ENCODE data around the gene KIF6. TPM values are rescaled to one million over a fixed set of nuclear protein-coding genes. Genes with fewer than 3 reads are reported as not detected.

KIF6 gene
- polyA plus RNA-seq, 3 donors, result not detected

GRCh38 chr6:39558591-39559190 lies 166.5 kb downstream of the KIF6 start:
- H3K27me3 Mint-ChIP-seq (ENCODE audit: low read depth in 3 of 3), result peaks cover 4 to 5% (median 5%) of the 10 kb centered on the region in 3 donors
- Histone ChIP-seq H3K4me2 (replicated peaks; ENCODE audit: extremely low read depth, low read length, poor library complexity, severe bottlenecking) (no peak overlapping the region), H3K27ac (ENCODE audit: low read depth in 1 of 2, low read length in 2 of 2) (no peak overlapping the region), H4K20me1 (ENCODE audit: insufficient read depth, low read length) (no peaks in the 10 kb centered on the region), H3K4me1 (ENCODE audit: control insufficient read depth in 1 of 2, insufficient read depth in 2 of 2, low read length in 2 of 2) (no peaks in the 10 kb centered on the region), H3K36me3 (replicated peaks in 1 of 2; ENCODE audit: control insufficient read depth in 1 of 2, insufficient read depth in 2 of 2, low read length in 2 of 2) (no peaks in the 10 kb centered on the region), H3K9me3 (replicated peaks in 1 of 2; ENCODE audit: control insufficient read depth in 1 of 2, insufficient read depth in 1 of 2, low read length in 2 of 2) (no peaks in the 10 kb centered on the region), H3K4me3 (replicated peaks in 1 of 3; ENCODE audit: low read depth in 2 of 3, low read length in 3 of 3) (no peak overlapping the region), H2AFZ (ENCODE audit: insufficient read depth, low read depth, low read length, poor library complexity, severe bottlenecking) (no peak overlapping the region), H3K79me2 (ENCODE audit: insufficient read depth, low read length) (no peaks in the 10 kb centered on the region), H3K27me3 (ENCODE audit: control insufficient read depth in 2 of 2, insufficient read depth in 2 of 2, low read length in 2 of 2) (no peaks in the 10 kb centered on the region), H3K9ac (ENCODE audit: insufficient read depth, low read length, poor library complexity, severe bottlenecking) (no peak overlapping the region)
- no peak for TF ChIP-seq CTCF (IDR thresholded peaks at IDR 0.05)
- H3K9me3 Mint-ChIP-seq, result no peaks in the 10 kb centered on the region
- intact Hi-C loops (cut with micrococcal nuclease), result no loop called here
- H3K4me3 Mint-ChIP-seq, result no peak overlapping the region
- H3K4me1 Mint-ChIP-seq, result no peaks in the 10 kb centered on the region
- no peak overlapping the region for H3K27ac Mint-ChIP-seq
- no peak for DNase-seq
- no peaks in the 10 kb centered on the region for H3K36me3 Mint-ChIP-seq

GRCh38 chr6:39558079-39558478 lies 167.1 kb downstream of the KIF6 start:
- intact Hi-C loops (cut with micrococcal nuclease), result no loop called here
- Mint-ChIP-seq H3K27ac (no peak overlapping the region), H3K27me3 (ENCODE audit: low read depth in 3 of 3) (peaks cover 4 to 5% (median 5%) of the 10 kb centered on the region in 3 donors), H3K4me3 (no peak overlapping the region), H3K36me3 (no peaks in the 10 kb centered on the region), H3K9me3 (no peaks in the 10 kb centered on the region), H3K4me1 (no peaks in the 10 kb centered on the region)
- H3K9me3 ChIP-seq (replicated peaks in 1 of 2; ENCODE audit: control insufficient read depth in 1 of 2, insufficient read depth in 1 of 2, low read length in 2 of 2), result no peaks in the 10 kb centered on the region
- H4K20me1 ChIP-seq (ENCODE audit: insufficient read depth, low read length), result no peaks in the 10 kb centered on the region
- TF ChIP-seq CTCF (IDR thresholded peaks at IDR 0.05), result no peak
- H3K4me1 ChIP-seq (ENCODE audit: control insufficient read depth in 1 of 2, insufficient read depth in 2 of 2, low read length in 2 of 2), result no peaks in the 10 kb centered on the region
- no peak for DNase-seq
- H3K27ac ChIP-seq (ENCODE audit: low read depth in 1 of 2, low read length in 2 of 2), result no peak overlapping the region
- no peak overlapping the region for H3K4me3 ChIP-seq (replicated peaks in 1 of 3; ENCODE audit: low read depth in 2 of 3, low read length in 3 of 3)
- H3K36me3 ChIP-seq (replicated peaks in 1 of 2; ENCODE audit: control insufficient read depth in 1 of 2, insufficient read depth in 2 of 2, low read length in 2 of 2), result no peaks in the 10 kb centered on the region
- H3K4me2 ChIP-seq (replicated peaks; ENCODE audit: extremely low read depth, low read length, poor library complexity, severe bottlenecking), result no peak overlapping the region
- H3K79me2 ChIP-seq (ENCODE audit: insufficient read depth, low read length), result no peaks in the 10 kb centered on the region
- WGBS (ENCODE audit: insufficient coverage), result no CpG with 5 or more reads among the region's 1 CpG
- no peaks in the 10 kb centered on the region for H3K27me3 ChIP-seq (ENCODE audit: control insufficient read depth in 2 of 2, insufficient read depth in 2 of 2, low read length in 2 of 2)
- no peak overlapping the region for H2AFZ ChIP-seq (ENCODE audit: insufficient read depth, low read depth, low read length, poor library complexity, severe bottlenecking)
- H3K9ac ChIP-seq (ENCODE audit: insufficient read depth, low read length, poor library complexity, severe bottlenecking), result no peak overlapping the region

All from CD14-positive monocyte (primary cell).